Stimulated activated CD4-positive, alpha-beta T cell treated with anti-CD3 and anti-CD28 coated beads, Interleukin-1b, Interleukin-23, amount 100 ng/mL, for 48 hours (primary cell): ENCODE results near the gene CALU.

Experiments
- DNase-seq: peaks from one replicate; pipeline ENCODE4 v3.0.0-alpha.2; 2020

CALU gene

GRCh38 chr7:128790315-128791041 is 51.3 kb downstream of the CALU start:
- no peak for DNase-seq

- peak; percentile 70 for DNase-seq
These were observed 52.2 kb downstream of the CALU start, which contains the start of gene CCDC136 for GRCh38 chr7:128791121-128791971. TSS of gene CCDC136 (plus strand) at chr7:128791968. CDS start at chr7:128792412, 444 bp downstream.

DNA sequence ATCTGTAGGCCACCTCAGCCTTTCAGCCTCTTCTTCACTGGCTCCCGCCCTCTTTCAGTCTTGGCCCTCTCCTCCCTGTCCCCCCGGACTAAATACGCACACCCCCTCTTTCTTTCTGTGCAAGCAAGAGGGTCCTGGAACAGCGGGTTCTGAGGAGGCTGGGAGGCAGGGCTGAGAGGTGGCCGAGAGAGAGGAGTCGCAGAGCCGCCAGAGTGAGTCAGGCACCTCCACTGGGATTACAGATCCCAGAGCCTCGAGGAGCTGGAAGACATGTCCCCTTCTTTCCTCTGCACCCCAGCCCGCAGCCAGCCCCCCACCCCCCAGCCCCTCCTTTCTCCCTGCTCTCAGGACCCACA is 52.8 kb downstream of the CALU start:
- no peak for DNase-seq

DNA sequence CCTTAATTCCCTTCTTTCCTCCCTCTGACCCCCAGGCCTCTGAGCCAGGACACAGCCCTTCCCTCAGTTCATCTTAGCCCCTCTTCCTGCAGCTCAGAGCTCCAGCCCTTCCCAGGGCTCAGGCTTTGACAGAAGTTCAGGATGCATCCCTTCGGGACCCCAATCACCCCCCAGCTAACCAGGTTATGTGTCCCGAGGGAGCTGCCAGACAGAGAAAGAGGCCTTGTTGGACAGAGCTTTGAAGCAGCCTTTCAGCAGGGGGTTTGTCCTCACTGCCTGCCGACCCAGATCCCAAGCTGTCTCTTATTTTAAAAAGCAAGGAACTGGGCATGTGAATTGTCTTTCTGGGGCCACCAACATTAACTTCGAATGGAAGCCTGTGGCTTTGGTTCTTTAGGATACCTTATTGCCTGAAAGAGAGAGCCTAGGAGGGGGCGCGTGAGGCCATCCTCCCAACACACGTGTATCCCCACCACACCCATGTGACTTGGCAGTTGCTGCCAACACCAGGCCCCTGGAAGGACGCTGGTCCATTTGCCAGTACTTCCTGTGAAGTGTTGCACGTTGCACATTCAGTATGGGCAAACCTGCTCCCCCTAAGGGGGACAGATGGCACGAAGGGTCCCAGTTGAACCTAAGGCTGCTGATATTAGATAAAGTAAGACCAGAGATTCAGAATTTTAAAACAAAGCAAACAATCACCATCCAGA is 53.5 kb downstream of the CALU start:
- DNase-seq = no peak

- DNase-seq = no peak
These were observed 54.0 kb downstream of the CALU start for GRCh38 chr7:128793181-128793547.

GRCh38 chr7:128794020-128794419 is 54.9 kb downstream of the CALU start:
- DNase-seq = peak; percentile 16

DNA sequence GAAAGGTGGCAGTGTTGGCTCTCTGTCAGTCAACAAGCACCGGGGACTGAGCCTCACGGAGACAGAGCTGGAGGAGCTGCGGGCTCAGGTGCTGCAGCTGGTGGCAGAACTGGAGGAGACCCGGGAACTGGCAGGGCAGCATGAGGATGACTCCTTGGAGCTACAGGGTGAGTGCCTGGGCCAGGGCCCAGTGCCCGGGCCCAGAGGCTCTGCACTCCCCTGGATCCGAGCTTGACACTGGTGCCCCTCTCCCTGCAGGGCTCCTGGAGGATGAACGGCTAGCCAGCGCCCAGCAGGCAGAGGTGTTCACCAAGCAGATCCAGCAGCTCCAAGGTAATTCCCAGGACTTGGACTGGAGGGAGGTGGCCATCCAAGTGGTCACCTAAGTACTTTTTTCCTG is 55.3 kb downstream of the CALU start:
- no peak for DNase-seq

DNA sequence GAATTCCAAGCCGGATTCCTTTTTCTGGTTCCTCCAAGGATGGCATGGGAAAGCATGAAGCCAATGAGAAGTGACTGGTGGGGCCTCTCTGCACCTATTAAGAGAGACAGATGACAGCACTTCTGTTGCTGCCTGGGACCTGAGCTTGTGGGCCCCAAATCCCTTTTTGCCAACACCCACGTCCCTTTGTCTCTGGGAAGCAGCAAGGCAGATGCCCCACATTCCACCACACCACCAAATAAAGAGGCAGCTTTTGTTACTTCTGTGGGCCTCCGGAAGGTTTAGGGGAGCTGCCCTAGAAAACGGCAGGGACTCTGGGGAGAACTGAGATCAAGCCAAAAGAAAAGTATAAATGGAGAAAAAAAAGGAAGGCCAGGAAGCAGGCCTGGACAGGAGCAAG is 56.0 kb downstream of the CALU start:
- no peak for DNase-seq

DNA sequence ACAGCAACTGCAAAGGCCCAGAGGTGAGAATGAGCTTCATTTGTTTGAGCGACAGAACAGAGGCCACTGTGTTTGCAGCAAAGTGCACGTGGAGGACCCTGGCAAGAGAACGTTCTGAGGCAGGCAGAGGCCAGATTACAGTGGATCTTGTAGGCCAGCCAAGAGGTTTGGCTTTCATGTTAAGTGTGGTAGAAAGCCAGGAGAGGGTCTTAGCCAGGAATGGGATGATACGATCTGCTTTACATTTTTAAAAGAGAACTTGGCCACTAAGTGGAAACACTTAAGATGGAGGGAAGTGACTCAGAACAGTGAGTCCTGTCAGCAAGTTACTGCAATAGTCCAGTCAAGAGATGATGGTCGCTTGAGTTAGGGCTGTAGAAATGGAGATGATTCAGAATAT is 57.2 kb downstream of the CALU start:
- DNase-seq = no peak

DNA sequence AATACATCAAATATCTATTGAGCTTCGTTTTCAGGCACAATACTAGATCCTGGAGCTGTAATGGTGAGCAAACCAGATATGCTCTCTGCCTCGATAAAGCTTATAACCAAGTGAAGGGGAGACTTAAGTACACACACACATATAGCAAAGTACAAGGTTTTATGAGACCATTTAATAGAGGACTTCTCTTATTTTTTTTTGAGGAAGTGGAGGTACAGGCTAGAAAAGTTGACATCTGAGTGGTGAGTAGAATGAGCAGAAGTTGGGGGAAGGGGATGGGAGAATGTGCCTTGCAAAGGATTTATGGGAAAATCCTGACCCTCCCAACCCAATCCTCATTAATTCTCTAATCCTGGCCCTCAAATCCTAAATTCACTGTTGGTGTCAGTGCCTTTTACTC is 60.3 kb downstream of the CALU start:
- no peak for DNase-seq

- no peak for DNase-seq
These were observed 61.4 kb downstream of the CALU start for GRCh38 chr7:128800567-128800966.

GRCh38 chr7:128801003-128801402 is 61.8 kb downstream of the CALU start:
- no peak for DNase-seq

- no peak for DNase-seq
These were observed 62.7 kb downstream of the CALU start for GRCh38 chr7:128801667-128802418.

- DNase-seq = no peak
These were observed 65.3 kb downstream of the CALU start for GRCh38 chr7:128804484-128804883.

DNA sequence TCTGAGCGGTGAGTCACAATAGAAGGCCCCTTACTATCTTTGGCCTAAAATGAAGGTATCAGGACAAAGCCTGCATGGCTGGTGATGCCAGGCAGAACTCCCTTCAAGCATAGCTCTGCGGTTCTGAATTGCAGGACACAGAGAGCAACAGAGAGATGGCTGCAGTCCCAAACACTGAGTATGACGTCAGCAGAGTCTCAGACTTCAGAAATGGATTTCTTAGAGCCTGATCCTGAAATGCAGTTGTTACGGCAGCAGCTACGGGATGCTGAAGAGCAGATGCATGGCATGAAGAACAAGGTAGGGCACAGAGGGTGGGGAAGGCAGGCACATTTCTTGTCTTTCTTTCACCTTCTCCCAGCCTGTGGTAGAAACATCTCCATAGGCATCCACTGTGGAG is 66.1 kb downstream of the CALU start:
- DNase-seq = no peak

GRCh38 chr7:128807191-128807590 is 68.0 kb downstream of the CALU start:
- DNase-seq = no peak

DNA sequence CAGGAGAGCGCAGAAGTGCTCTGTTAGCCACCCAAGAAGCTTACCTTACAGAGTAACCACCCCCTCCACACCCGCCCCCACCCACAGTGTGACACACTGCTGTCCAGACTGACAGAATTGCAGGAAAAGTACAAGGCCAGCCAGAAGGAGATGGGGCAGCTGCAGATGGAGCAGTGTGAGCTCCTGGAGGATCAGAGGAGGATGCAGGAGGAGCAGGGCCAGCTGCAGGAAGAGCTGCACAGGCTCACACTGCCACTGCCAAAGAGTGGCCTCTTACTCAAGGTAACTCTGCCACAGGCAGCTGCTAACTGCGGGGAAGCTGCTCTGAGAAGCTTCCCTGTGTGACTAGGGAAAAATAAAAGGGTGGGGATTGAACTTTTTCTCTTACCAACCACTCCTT is 70.2 kb downstream of the CALU start:
- no peak for DNase-seq

- no peak for DNase-seq
These were observed 71.3 kb downstream of the CALU start for GRCh38 chr7:128810473-128810872.

- no peak for DNase-seq
These were observed 71.8 kb downstream of the CALU start for GRCh38 chr7:128810997-128811396.

DNA sequence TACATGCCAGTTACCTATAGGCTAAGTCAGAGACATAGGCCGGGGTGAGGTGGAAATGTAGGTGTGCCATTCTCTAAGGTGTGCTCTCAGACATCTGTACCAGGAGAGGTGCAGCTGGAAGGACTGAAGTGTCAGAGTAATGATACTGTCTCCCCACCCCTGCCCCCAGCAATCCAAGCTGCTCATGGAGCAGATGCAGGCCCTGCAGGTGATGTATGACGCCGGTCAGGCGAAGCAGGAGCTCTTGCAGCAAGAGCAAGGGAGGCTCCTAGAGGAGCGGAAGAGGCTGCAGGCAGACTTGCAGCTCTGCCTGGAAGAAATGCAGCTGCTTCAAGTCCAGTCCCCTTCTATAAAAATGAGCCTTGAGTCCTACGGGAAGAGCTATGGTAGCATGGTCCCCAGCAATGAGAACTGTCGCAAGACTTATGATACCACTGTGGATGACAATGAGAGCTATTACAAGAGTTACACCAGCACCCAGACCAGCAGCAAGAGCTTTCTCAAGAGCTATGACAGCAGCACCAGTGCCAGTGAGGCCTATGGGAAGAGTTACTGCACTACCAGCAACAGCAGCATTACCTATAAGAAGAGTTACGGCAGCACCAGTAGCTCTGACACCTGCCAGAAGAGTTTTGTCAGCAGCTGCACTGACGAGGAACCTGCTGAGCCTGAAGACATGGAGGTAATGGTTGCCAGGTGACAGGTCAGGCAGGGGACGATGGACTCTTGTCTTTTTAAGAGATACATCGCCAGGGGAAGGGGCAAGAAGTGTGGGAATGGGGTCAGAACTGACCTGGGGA is 72.7 kb downstream of the CALU start:
- no peak for DNase-seq

DNA sequence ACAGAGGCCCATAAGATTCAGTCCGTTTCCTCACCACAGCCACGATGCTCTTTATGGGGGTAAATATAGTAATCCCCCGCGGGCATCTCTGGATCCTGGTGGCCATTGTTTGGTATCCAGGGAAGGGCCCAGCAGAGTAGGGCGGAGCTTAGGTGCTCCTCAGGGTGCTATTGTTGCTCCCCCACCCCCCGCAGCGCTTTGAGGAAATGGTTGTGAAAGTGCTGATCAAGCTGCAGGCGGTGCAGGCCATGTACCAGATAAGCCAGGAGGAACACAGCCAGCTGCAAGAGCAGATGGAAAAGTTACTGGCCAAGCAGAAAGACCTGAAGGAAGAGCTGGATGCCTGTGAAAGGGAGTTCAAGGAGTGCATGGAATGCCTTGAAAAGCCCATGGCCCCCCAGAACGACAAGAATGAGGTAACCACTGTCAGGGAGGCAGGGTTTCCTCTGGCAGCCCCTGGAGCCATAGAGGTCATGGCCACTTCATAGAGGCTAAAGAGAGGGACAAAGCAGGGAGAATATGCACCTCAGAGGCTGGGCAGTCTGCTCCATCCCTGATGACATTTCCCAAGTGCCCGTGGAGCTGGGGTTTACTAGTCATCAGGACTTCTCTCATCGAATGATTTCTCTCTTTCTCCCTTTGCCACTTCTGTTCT is 73.5 kb downstream of the CALU start:
- no peak for DNase-seq

GRCh38 chr7:128814499-128814898 is 75.3 kb downstream of the CALU start:
- no peak for DNase-seq
